Activated naive CD4-positive, alpha-beta T cell (primary cell): ENCODE results near the gene MOB3C.

Experiments used
- DNase-seq, 4 experiments: peaks; one replicate each; lab custom pipeline; 2025; lab: John Stamatoyannopoulos, UW

Gene MOB3C

GRCh38 chr1:46575300-46575699, 41.3 kb downstream of the MOB3C start:
- DNase-seq, result no peak

- no peak for DNase-seq
These were observed 44.9 kb downstream of the MOB3C start for GRCh38 chr1:46571691-46572225.

GRCh38 chr1:46569884-46570725, 46.5 kb downstream of the MOB3C start:
- DNase-seq, result no peak

GRCh38 chr1:46569116-46569515, 47.5 kb downstream of the MOB3C start:
- DNase-seq, result no peak

- DNase-seq, result no peak
These were observed 48.1 kb downstream of the MOB3C start for GRCh38 chr1:46568461-46568891.

GRCh38 chr1:46563341-46563740, 53.3 kb downstream of the MOB3C start:
- no peak for DNase-seq

- DNase-seq, result no peak
These were observed 54.1 kb downstream of the MOB3C start for GRCh38 chr1:46562498-46562897.

- DNase-seq, result no peak
These were observed 57.6 kb downstream of the MOB3C start for GRCh38 chr1:46558966-46559365.

GRCh38 chr1:46558141-46558963, 58.3 kb downstream of the MOB3C start:
- no peak for DNase-seq
